ENCODE data around the gene SLC12A8.
A peak's percentile ranks its signal among the peaks of the same experiment; 100 is the strongest.

SLC12A8 gene

DNA sequence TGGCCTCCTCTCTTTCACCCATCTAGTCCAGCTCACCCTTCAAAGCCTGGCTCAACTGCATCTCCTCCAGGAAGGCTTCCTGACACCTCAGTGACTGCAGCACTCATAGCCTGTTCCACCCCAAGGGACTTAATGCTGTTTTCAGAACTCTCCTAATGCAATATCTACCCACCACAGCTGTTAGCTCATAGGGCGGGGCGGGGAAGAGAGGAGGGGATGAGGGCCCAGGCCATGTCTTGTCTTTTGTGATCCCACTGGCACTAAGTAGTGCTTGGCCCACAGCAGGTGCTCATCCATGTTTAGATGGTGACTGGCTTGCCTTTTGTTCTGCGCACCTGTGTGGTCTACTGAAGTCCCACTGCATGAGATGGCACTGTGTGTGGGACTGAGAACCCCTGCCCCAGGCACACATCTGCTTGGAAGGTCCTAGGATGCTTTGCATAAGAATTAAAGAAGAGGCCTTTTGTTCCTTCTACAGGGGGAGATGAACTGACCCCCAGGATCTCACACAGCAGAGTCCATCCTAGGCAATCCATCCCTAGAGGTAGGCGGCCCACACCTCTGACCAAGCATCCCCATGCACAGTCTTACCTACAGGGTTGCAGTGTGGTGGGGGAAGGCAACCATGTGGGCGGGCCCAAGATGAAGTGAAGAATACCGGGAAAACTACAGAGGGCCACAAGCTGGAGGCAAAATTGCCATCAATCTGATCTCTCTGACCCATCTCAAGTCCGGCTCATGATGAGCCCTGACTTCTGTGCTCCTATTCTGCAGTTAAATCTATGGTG, 23.0 kb downstream of the SLC12A8 start:
- peaks cover 8 to 11% of the 10 kb centered on the region in 2 donors for H3K4me1 ChIP-seq (ENCODE audit: control insufficient read depth in 2 of 2, insufficient read depth in 1 of 2, low read depth in 1 of 2, low read length in 2 of 2)
- no peak overlapping the region for H3K9ac ChIP-seq (ENCODE audit: low read depth, low read length, poor library complexity)
- H4K8ac ChIP-seq (ENCODE audit: low read depth, low read length), result no peak overlapping the region
- no peak for DNase-seq (ENCODE audit: low spot score)
- H4K91ac ChIP-seq (ENCODE audit: low read depth, low read length, poor library complexity), result no peak overlapping the region
- no peak overlapping the region for H3K4me3 ChIP-seq (ENCODE audit: low read length in 2 of 2)
- H3K36me3 ChIP-seq (replicated peaks in 1 of 2; ENCODE audit: control insufficient read depth in 2 of 2, insufficient read depth in 2 of 2, low read length in 2 of 2), result no peaks in the 10 kb centered on the region
- H3K4ac ChIP-seq (ENCODE audit: low read length), result no peak overlapping the region
- H3K27me3 ChIP-seq (ENCODE audit: control insufficient read depth in 3 of 3, insufficient read depth in 3 of 3, low read depth in 1 of 3, low read length in 3 of 3), result no peaks in the 10 kb centered on the region
- no peak overlapping the region for H3K27ac ChIP-seq (replicated peaks; ENCODE audit: low read length)
- H3K14ac ChIP-seq (ENCODE audit: low read length), result no peak overlapping the region
- H3K79me1 ChIP-seq (ENCODE audit: low read depth, low read length), result no peaks in the 10 kb centered on the region
- no peak overlapping the region for H2BK5ac ChIP-seq (ENCODE audit: low read length)
- H2AK5ac ChIP-seq (ENCODE audit: low read depth, low read length), result peak overlapping the region; percentile 21
- no peaks in the 10 kb centered on the region for H3K9me3 ChIP-seq (replicated peaks in 1 of 2; ENCODE audit: control insufficient read depth in 2 of 2, insufficient read depth in 1 of 2, low read depth in 1 of 2, low read length in 2 of 2)
- no peak overlapping the region for H3K4me2 ChIP-seq (ENCODE audit: insufficient read depth, low read length, poor library complexity, severe bottlenecking)
- no CpG with 5 or more reads among the region's 7 CpGs for WGBS, 2 donors (ENCODE audit: extremely low coverage in 2 of 2, insufficient read length in 2 of 2, insufficient replicate concordance in 1 of 2)
- no peak overlapping the region for H2BK15ac ChIP-seq (ENCODE audit: low read length)
- H3K23ac ChIP-seq (ENCODE audit: low read depth, low read length, poor library complexity), result peak overlapping the region; percentile 6
- no peak overlapping the region for H2BK12ac ChIP-seq (ENCODE audit: low read length)
- no peak overlapping the region for H3K18ac ChIP-seq (ENCODE audit: low read length)
- H2BK120ac ChIP-seq (ENCODE audit: low read depth, low read length), result no peak overlapping the region
- no peak overlapping the region for H2AFZ ChIP-seq (ENCODE audit: low read length)

DNA sequence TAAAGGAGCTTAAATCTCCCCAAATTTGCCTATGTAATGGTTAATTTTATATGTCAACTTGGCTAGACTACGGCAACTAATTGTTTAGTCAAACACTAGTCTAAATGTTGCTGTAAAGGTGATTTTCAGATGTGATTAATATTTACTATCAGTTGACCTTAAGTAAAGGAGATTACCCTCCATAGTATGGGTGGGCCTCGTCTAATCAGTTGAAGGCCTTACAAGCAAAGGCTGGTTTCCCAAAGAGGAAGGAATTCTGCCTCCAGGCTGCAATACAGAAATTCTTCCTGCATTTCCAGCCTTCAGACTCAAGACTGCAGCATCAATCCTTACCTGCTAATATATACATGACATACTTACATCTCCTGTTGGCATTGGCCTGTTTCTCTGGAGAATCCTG, 23.6 kb downstream of the SLC12A8 start:
- WGBS, 2 donors (ENCODE audit: extremely low coverage in 2 of 2, insufficient read length in 2 of 2, insufficient replicate concordance in 1 of 2), result no CpG with 5 or more reads among the region's 2 CpGs
- H2BK120ac ChIP-seq (ENCODE audit: low read depth, low read length), result no peak overlapping the region

DNA sequence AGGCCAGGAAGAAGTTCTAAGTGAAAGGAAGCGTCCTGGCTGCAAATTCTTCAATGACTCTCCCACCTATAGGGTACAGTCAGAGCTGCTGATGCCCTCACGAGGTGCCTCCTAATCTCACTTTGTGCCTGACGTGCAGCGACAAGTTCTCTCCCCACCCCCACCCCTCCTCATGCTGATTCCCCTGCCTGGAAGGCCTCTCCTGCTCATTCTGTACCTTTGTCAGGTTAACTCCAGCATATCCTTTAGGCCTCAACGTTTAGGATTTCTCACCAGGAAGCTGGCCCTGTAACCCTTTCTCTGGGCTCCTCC, 25.0 kb downstream of the SLC12A8 start:
- no peak overlapping the region for H3K4ac ChIP-seq (ENCODE audit: low read length)
- H3K23ac ChIP-seq (ENCODE audit: low read depth, low read length, poor library complexity), result no peak overlapping the region
- no peak overlapping the region for H2BK12ac ChIP-seq (ENCODE audit: low read length)
- no peak overlapping the region for H4K8ac ChIP-seq (ENCODE audit: low read depth, low read length)
- peaks cover 8 to 12% of the 10 kb centered on the region in 2 donors for H3K4me1 ChIP-seq (ENCODE audit: control insufficient read depth in 2 of 2, insufficient read depth in 1 of 2, low read depth in 1 of 2, low read length in 2 of 2)
- H3K9me3 ChIP-seq (replicated peaks in 1 of 2; ENCODE audit: control insufficient read depth in 2 of 2, insufficient read depth in 1 of 2, low read depth in 1 of 2, low read length in 2 of 2), result no peaks in the 10 kb centered on the region
- no peak overlapping the region for H2BK15ac ChIP-seq (ENCODE audit: low read length)
- no peak overlapping the region for H2AK5ac ChIP-seq (ENCODE audit: low read depth, low read length)
- H3K4me2 ChIP-seq (ENCODE audit: insufficient read depth, low read length, poor library complexity, severe bottlenecking), result no peak overlapping the region
- no CpG with 5 or more reads among the region's 5 CpGs for WGBS, 2 donors (ENCODE audit: extremely low coverage in 2 of 2, insufficient read length in 2 of 2, insufficient replicate concordance in 1 of 2)
- H2AFZ ChIP-seq (ENCODE audit: low read length), result no peak overlapping the region
- H3K36me3 ChIP-seq (replicated peaks in 1 of 2; ENCODE audit: control insufficient read depth in 2 of 2, insufficient read depth in 2 of 2, low read length in 2 of 2), result no peaks in the 10 kb centered on the region
- no peak overlapping the region for H3K4me3 ChIP-seq (ENCODE audit: low read length in 2 of 2)
- no peak overlapping the region for H3K14ac ChIP-seq (ENCODE audit: low read length)
- H2BK5ac ChIP-seq (ENCODE audit: low read length), result no peak overlapping the region
- H3K79me1 ChIP-seq (ENCODE audit: low read depth, low read length), result no peaks in the 10 kb centered on the region
- H3K27me3 ChIP-seq (ENCODE audit: control insufficient read depth in 3 of 3, insufficient read depth in 3 of 3, low read depth in 1 of 3, low read length in 3 of 3), result no peaks in the 10 kb centered on the region
- no peak overlapping the region for H4K91ac ChIP-seq (ENCODE audit: low read depth, low read length, poor library complexity)
- no peak overlapping the region for H3K27ac ChIP-seq (replicated peaks; ENCODE audit: low read length)
- DNase-seq (ENCODE audit: low spot score), result no peak
- no peak overlapping the region for H2BK120ac ChIP-seq (ENCODE audit: low read depth, low read length)
- H3K9ac ChIP-seq (ENCODE audit: low read depth, low read length, poor library complexity), result peak overlapping the region; percentile 31
- no peak overlapping the region for H3K18ac ChIP-seq (ENCODE audit: low read length)

More for the DNA sequence above, 23.6 kb downstream of the SLC12A8 start:
- H3K4me2 ChIP-seq (ENCODE audit: insufficient read depth, low read length, poor library complexity, severe bottlenecking), result no peak overlapping the region
- no peak overlapping the region for H2BK5ac ChIP-seq (ENCODE audit: low read length)
- no peak overlapping the region for H4K91ac ChIP-seq (ENCODE audit: low read depth, low read length, poor library complexity)
- H2BK15ac ChIP-seq (ENCODE audit: low read length), result no peak overlapping the region
- H3K4me1 ChIP-seq (ENCODE audit: control insufficient read depth in 2 of 2, insufficient read depth in 1 of 2, low read depth in 1 of 2, low read length in 2 of 2), result peaks cover 8 to 11% of the 10 kb centered on the region in 2 donors
- no peak overlapping the region for H3K27ac ChIP-seq (replicated peaks; ENCODE audit: low read length)
- no peak overlapping the region for H3K14ac ChIP-seq (ENCODE audit: low read length)
- H3K4ac ChIP-seq (ENCODE audit: low read length), result no peak overlapping the region
- no peak overlapping the region for H2AK5ac ChIP-seq (ENCODE audit: low read depth, low read length)
- no peak overlapping the region for H3K18ac ChIP-seq (ENCODE audit: low read length)
- H3K36me3 ChIP-seq (replicated peaks in 1 of 2; ENCODE audit: control insufficient read depth in 2 of 2, insufficient read depth in 2 of 2, low read length in 2 of 2), result no peaks in the 10 kb centered on the region
- H2BK12ac ChIP-seq (ENCODE audit: low read length), result no peak overlapping the region
- H3K9ac ChIP-seq (ENCODE audit: low read depth, low read length, poor library complexity), result no peak overlapping the region
- no peak overlapping the region for H2AFZ ChIP-seq (ENCODE audit: low read length)
- no peaks in the 10 kb centered on the region for H3K27me3 ChIP-seq (ENCODE audit: control insufficient read depth in 3 of 3, insufficient read depth in 3 of 3, low read depth in 1 of 3, low read length in 3 of 3)
- H4K8ac ChIP-seq (ENCODE audit: low read depth, low read length), result no peak overlapping the region
- H3K9me3 ChIP-seq (replicated peaks in 1 of 2; ENCODE audit: control insufficient read depth in 2 of 2, insufficient read depth in 1 of 2, low read depth in 1 of 2, low read length in 2 of 2), result no peaks in the 10 kb centered on the region
- no peak overlapping the region for H3K23ac ChIP-seq (ENCODE audit: low read depth, low read length, poor library complexity)
- no peaks in the 10 kb centered on the region for H3K79me1 ChIP-seq (ENCODE audit: low read depth, low read length)
- no peak for DNase-seq (ENCODE audit: low spot score)
- H3K4me3 ChIP-seq (ENCODE audit: low read length in 2 of 2), result no peak overlapping the region

DNA sequence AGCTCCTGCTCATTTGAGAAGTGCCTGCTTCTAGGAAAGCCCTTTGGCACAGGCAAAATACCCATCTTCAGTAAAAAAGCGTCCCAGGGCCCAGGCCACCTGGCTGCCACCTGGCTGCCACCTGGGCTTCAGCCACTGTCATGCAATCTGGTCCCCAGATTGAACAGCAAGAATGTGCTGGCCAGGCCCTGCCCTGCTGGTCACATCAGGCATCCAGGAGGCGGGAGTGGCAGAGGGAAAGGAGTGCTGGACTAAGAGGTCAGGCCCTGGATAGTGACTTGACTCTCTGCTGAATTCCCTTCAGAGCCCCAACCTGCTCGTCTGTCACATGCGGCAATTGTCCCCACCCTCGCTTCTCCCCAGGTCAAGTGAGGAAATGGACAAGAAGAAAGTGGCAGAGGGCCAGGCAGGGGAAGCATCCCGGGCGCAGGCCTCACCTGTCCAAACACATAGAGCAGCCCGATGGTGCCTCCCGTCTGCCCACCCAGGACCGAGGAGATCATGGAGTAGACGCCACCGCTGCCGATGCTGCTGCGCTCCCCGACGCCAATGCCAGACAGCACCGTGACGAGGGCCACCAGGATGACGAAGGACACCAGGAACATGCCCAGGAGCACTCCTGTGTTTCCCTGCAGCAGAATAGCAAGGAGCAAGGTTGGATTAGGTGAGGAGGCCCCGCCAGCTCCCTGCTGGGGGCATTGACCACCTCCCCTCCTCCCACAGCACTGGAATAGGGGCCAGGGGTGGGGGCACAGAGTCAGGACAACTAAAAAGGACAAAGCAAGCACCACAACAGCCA, 25.5 kb downstream of the SLC12A8 start:
- H3K18ac ChIP-seq (ENCODE audit: low read length), result peak overlapping the region; percentile 29
- H3K79me1 ChIP-seq (ENCODE audit: low read depth, low read length), result no peaks in the 10 kb centered on the region
- H3K14ac ChIP-seq (ENCODE audit: low read length), result no peak overlapping the region
- no peak overlapping the region for H4K8ac ChIP-seq (ENCODE audit: low read depth, low read length)
- no peak overlapping the region for H2BK5ac ChIP-seq (ENCODE audit: low read length)
- WGBS, 2 donors (ENCODE audit: extremely low coverage in 2 of 2, insufficient read length in 2 of 2, insufficient replicate concordance in 1 of 2), result no CpG with 5 or more reads among the region's 20 CpGs
- H4K91ac ChIP-seq (ENCODE audit: low read depth, low read length, poor library complexity), result no peak overlapping the region
- peak overlapping the region in 1 of 2 donors; percentile 36 for H3K4me3 ChIP-seq (ENCODE audit: low read length in 2 of 2)
- peak overlapping the region; percentile 81 for H2AFZ ChIP-seq (ENCODE audit: low read length)
- H2BK15ac ChIP-seq (ENCODE audit: low read length), result no peak overlapping the region
- H3K27ac ChIP-seq (replicated peaks; ENCODE audit: low read length), result peak overlapping the region; percentile 9
- H2AK5ac ChIP-seq (ENCODE audit: low read depth, low read length), result peak overlapping the region; percentile 79
- peaks cover 8 to 12% of the 10 kb centered on the region in 2 donors for H3K4me1 ChIP-seq (ENCODE audit: control insufficient read depth in 2 of 2, insufficient read depth in 1 of 2, low read depth in 1 of 2, low read length in 2 of 2)
- no peaks in the 10 kb centered on the region for H3K27me3 ChIP-seq (ENCODE audit: control insufficient read depth in 3 of 3, insufficient read depth in 3 of 3, low read depth in 1 of 3, low read length in 3 of 3)
- no peak overlapping the region for H3K4me2 ChIP-seq (ENCODE audit: insufficient read depth, low read length, poor library complexity, severe bottlenecking)
- no peaks in the 10 kb centered on the region for H3K36me3 ChIP-seq (replicated peaks in 1 of 2; ENCODE audit: control insufficient read depth in 2 of 2, insufficient read depth in 2 of 2, low read length in 2 of 2)
- no peaks in the 10 kb centered on the region for H3K9me3 ChIP-seq (replicated peaks in 1 of 2; ENCODE audit: control insufficient read depth in 2 of 2, insufficient read depth in 1 of 2, low read depth in 1 of 2, low read length in 2 of 2)
- no peak overlapping the region for H3K4ac ChIP-seq (ENCODE audit: low read length)
- peak overlapping the region; percentile 2 for H2BK12ac ChIP-seq (ENCODE audit: low read length)
- peak overlapping the region; percentile 6 for H2BK120ac ChIP-seq (ENCODE audit: low read depth, low read length)
- peak overlapping the region; percentile 31 for H3K9ac ChIP-seq (ENCODE audit: low read depth, low read length, poor library complexity)
- no peak overlapping the region for H3K23ac ChIP-seq (ENCODE audit: low read depth, low read length, poor library complexity)
- no peak for DNase-seq (ENCODE audit: low spot score)

Data from neuronal stem cell (in vitro differentiated cells).